ENCODE measurements around the gene RNF4.

The RNF4 gene

DNA sequence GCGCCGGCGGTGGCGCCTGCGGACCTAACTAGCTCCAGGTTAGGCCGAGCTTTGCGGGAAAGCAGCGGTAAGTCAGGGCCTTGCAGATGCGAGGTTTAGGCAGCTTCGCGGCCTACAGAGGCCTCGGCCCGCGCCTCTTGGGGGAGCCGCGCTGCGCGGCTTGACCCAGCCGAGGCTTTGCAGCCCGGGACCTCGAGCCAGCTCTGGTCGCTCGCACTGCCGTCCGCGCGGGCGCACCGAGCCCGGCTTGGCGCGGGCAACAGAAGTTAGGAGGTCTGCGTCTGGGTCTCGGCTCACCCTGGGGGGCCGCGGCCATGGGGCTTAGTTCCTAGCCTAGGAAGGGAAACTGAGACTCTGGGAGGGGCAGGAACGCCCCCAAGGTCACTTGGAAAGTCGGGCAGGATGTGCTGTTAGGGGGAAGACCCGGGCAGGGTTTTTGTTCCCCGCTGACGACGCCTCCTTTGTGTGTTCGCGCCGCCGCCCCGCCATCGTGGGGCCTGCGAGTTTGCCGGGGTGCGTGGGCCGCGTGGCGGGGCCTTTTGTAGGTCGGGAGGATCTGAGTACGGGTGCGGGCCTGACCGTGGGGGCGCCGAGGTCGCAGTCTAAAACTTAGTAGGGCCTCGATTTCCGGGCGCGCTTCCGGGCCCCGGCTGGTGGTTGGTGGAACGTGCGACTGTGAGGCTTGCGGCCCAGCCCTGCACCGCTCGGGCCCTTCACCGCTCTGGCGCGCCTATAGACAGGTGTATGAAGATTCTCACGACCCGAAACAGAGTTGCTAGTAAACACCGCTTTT, 482 bp downstream of the RNF4 start:
- TF ChIP-seq POLR2AphosphoS5 (IDR thresholded peaks at IDR 0.05; ENCODE audit: low read depth) (0 out of 2 replicates have a peak, but pooled peaks have one; percentile 18), GABPA (IDR thresholded peaks at IDR 0.05; ENCODE audit: low read depth) (peak; percentile 39; the same call in 1 of the 2 replicates), SPI1 (IDR thresholded peaks at IDR 0.05; ENCODE audit: borderline replicate concordance, low read depth) (no peak), REST (IDR thresholded peaks at IDR 0.05; ENCODE audit: insufficient replicate concordance, low read depth) (no peak)
- TF ChIP-seq, protein P1, sequence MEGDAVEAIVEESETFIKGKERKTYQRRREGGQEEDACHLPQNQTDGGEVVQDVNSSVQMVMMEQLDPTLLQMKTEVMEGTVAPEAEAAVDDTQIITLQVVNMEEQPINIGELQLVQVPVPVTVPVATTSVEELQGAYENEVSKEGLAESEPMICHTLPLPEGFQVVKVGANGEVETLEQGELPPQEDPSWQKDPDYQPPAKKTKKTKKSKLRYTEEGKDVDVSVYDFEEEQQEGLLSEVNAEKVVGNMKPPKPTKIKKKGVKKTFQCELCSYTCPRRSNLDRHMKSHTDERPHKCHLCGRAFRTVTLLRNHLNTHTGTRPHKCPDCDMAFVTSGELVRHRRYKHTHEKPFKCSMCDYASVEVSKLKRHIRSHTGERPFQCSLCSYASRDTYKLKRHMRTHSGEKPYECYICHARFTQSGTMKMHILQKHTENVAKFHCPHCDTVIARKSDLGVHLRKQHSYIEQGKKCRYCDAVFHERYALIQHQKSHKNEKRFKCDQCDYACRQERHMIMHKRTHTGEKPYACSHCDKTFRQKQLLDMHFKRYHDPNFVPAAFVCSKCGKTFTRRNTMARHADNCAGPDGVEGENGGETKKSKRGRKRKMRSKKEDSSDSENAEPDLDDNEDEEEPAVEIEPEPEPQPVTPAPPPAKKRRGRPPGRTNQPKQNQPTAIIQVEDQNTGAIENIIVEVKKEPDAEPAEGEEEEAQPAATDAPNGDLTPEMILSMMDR (IDR thresholded peaks at IDR 0.05; ENCODE audit: insufficient read depth, low read length): no peak
- peak in 1 of 2 experiments; percentile 60 for DNase-seq (ENCODE audit: low read depth in 1 of 2, low spot score in 1 of 2)
- peak overlapping the region; percentile 95 for H3K27ac ChIP-seq (replicated peaks)

GRCh38 chr4:2470791-2471190, 1.9 kb downstream of the RNF4 start:
- Histone ChIP-seq H3K27ac (replicated peaks) (no peak overlapping the region), H3K4me3 (replicated peaks; ENCODE audit: insufficient read depth, low read length) (peak overlapping the region; percentile 97; the same call in 1 of the 2 replicates), H3K27me3 (ENCODE audit: insufficient read depth, poor library complexity, severe bottlenecking) (no peaks in the 10 kb centered on the region)
- TF ChIP-seq REST (IDR thresholded peaks at IDR 0.05; ENCODE audit: insufficient replicate concordance, low read depth) (no peak), POLR2AphosphoS5 (IDR thresholded peaks at IDR 0.05; ENCODE audit: low read depth) (no peak), GABPA (IDR thresholded peaks at IDR 0.05; ENCODE audit: low read depth) (no peak), SPI1 (IDR thresholded peaks at IDR 0.05; ENCODE audit: borderline replicate concordance, low read depth) (no peak)
- TF ChIP-seq, protein P1 (IDR thresholded peaks at IDR 0.05; ENCODE audit: insufficient read depth, low read length): no peak
- DNase-seq (ENCODE audit: low read depth in 1 of 2, low spot score in 1 of 2): no peak

More for the DNA sequence above, 482 bp downstream of the RNF4 start:
- H3K4me3 ChIP-seq (replicated peaks; ENCODE audit: insufficient read depth, low read length): peak overlapping the region; percentile 97
- H3K27me3 ChIP-seq (ENCODE audit: insufficient read depth, poor library complexity, severe bottlenecking): no peaks in the 10 kb centered on the region

- Histone ChIP-seq H3K27me3 (ENCODE audit: insufficient read depth, poor library complexity, severe bottlenecking) (no peaks in the 10 kb centered on the region), H3K27ac (replicated peaks) (no peak overlapping the region), H3K4me3 (replicated peaks; ENCODE audit: insufficient read depth, low read length) (no peak overlapping the region)
- TF ChIP-seq POLR2AphosphoS5 (IDR thresholded peaks at IDR 0.05; ENCODE audit: low read depth) (no peak), SPI1 (IDR thresholded peaks at IDR 0.05; ENCODE audit: borderline replicate concordance, low read depth) (no peak), GABPA (IDR thresholded peaks at IDR 0.05; ENCODE audit: low read depth) (no peak), REST (IDR thresholded peaks at IDR 0.05; ENCODE audit: insufficient replicate concordance, low read depth) (no peak)
- TF ChIP-seq, protein P1 (IDR thresholded peaks at IDR 0.05; ENCODE audit: insufficient read depth, low read length): no peak
- no peak for DNase-seq (ENCODE audit: low read depth in 1 of 2, low spot score in 1 of 2)
Measured at GRCh38 chr4:2472187-2472586, 3.3 kb downstream of the RNF4 start.

Measured in HL-60 (cell line).